ENCODE data around the gene NXPE1. TPM values are rescaled to one million over a fixed set of nuclear protein-coding genes. Genes with fewer than 3 reads are reported as not detected.

Gene NXPE1
- total and polyA plus RNA-seq, 12 donors: 0.03 TPM; not detected in 11

DNA sequence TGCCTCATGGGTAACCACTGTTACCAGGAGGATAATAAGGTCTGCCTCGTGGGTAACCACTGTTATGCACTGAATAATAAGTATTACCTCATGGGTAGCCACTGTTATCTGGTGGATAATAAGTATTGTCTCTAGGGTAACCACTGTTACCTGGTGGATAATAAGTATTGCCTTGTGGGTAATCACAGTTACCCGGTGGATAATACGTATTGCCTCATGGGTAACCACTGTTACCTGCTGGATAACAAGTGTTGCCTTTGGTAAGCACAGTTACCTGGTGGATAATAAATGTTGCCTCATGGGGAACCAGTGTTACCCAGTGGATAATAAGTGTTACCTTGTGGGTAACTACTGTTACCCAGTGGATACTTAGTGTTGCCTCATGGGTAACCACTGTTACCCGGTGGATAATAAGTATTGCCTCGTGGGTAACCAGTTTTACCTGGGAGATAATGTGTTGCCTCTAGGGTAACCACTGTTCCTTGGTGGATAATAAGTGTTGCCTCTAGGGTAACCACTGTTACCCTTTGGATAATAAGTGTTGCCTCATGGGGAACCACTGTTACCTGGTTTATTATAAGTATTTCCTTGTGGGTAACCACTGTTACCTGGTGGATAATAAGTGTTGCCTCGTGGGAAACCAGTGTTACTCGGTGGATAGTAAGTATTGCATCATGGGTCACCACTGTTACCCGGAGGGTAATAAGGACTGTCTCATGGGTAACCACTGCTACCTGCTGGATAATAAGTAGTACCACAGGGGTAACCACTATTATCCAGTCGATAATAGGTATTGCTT is 46.5 kb upstream of the NXPE1 start:
- Histone ChIP-seq H3K27me3 (no peaks in the 10 kb centered on the region), H3K4me1 (no peaks in the 10 kb centered on the region), H3K27ac (no peak overlapping the region), H3K9me3 (peaks cover 0 to 79% (median 0%) of the 10 kb centered on the region in 11 donors), H3K4me3 (no peak overlapping the region), H3K36me3 (no peaks in the 10 kb centered on the region)
- ATAC-seq: no peak
- no peak for TF ChIP-seq CTCF (IDR thresholded peaks at IDR 0.05)
- DNase-seq: no peak
- 90 to 92% methylated on average over 9 of the region's 9 CpGs for WGBS, 2 donors
- intact Hi-C loops (cut with DNase I): loop anchor here in 1 of 10 donors (10.0 kb wide), 1 partner anchor 261 kb away; no protein-coding TSS in a partner anchor

DNA sequence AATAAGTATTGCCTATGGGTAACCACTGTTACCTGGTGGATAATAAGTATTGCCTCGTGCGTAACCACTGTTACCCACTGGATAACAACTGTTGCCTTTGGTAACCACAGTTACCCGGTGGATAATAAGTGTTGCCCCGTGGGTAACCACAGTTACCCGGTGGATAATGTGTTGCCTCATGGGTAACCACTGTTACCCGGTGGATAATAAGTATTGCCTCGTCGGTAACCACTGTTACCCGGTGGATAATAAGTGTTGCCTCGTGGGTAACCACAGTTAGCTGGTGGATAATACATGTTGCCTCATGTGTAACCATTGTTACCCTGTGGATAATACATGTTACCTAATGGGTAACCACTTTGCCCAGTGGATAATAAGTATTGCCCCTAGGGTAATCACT is 45.7 kb upstream of the NXPE1 start:
- intact Hi-C loops (cut with DNase I): loop anchor here in 1 of 10 donors (10.0 kb wide), 1 partner anchor 261 kb away; no protein-coding TSS in a partner anchor
- Histone ChIP-seq H3K4me3 (no peak overlapping the region), H3K27me3 (no peaks in the 10 kb centered on the region), H3K4me1 (no peaks in the 10 kb centered on the region), H3K36me3 (no peaks in the 10 kb centered on the region), H3K9me3 (peaks cover 0 to 71% (median 0%) of the 10 kb centered on the region in 11 donors), H3K27ac (no peak overlapping the region)
- no peak for ATAC-seq
- DNase-seq: no peak
- WGBS, 2 donors: 89 to 94% methylated on average over 10 of the region's 10 CpGs
- no peak for TF ChIP-seq CTCF (IDR thresholded peaks at IDR 0.05)

GRCh38 chr11:114604886-114605285 is 45.2 kb upstream of the NXPE1 start:
- 78 to 80% methylated on average over 5 of the region's 5 CpGs for WGBS, 2 donors

More at GRCh38 chr11:114604886-114605285, 45.2 kb upstream of the NXPE1 start:
- Histone ChIP-seq H3K36me3 (no peaks in the 10 kb centered on the region), H3K4me1 (no peaks in the 10 kb centered on the region), H3K9me3 (peaks cover 0 to 66% (median 0%) of the 10 kb centered on the region in 11 donors), H3K27me3 (no peaks in the 10 kb centered on the region), H3K4me3 (no peak overlapping the region), H3K27ac (no peak overlapping the region)
- DNase-seq: no peak
- intact Hi-C loops (cut with DNase I): loop anchor here in 1 of 10 donors (10.0 kb wide), 1 partner anchor 260 kb away; no protein-coding TSS in a partner anchor
- no peak for ATAC-seq
- no peak for TF ChIP-seq CTCF (IDR thresholded peaks at IDR 0.05)

Measured in heart right ventricle (tissue), 16 donors.